DND-41 (cell line): Measurements from ENCODE around the gene PPP1R13L.

ENCODE experiments used
- ATAC-seq: fragments of 200-7000 bp; cut with Tn5 transposase; 3 replicates; pipeline ENCODE4 v1.9.1; 2021; ENCODE audit warnings: low read depth; ENCODE audit not compliant: insufficient read depth
- DNase-seq: peaks from one replicate; pipeline ENCODE4 v3.0.0-alpha.2; 2020
- H2AFZ ChIP-seq: 2 replicates; pipeline ENCODE4 v1.6.0; 2012; ENCODE audit warnings: low read depth, low read length
- H3K27ac ChIP-seq: 2 replicates; pipeline ENCODE4 v1.5.1; 2012; ENCODE audit warnings: low read length, inconsistent platforms
- H3K27me3 ChIP-seq: fragments of 200-600 bp; sonication (generic); 2 replicates; pipeline ENCODE4 v1.6.0; 2012; ENCODE audit warnings: low read length, mild to moderate bottlenecking, inconsistent platforms; ENCODE audit not compliant: insufficient read depth, poor library complexity
- H3K36me3 ChIP-seq: 2 replicates; pipeline ENCODE4 v1.5.1; 2012; ENCODE audit warnings: low read length, inconsistent platforms; ENCODE audit not compliant: insufficient read depth
- H3K4me1 ChIP-seq: 2 replicates; pipeline ENCODE4 v1.5.1; 2012; ENCODE audit warnings: mild to moderate bottlenecking, low read length; ENCODE audit not compliant: insufficient read depth
- H3K4me2 ChIP-seq: 2 replicates; pipeline ENCODE4 v1.6.0; 2012; ENCODE audit warnings: mild to moderate bottlenecking, moderate library complexity, low read length, inconsistent platforms; ENCODE audit not compliant: insufficient read depth
- H3K4me3 ChIP-seq, 2 experiments: fragments of 200-600 bp in 1 of 2; shearing (Covaris generic) in 1 of 2; 2 replicates each; pipeline ENCODE4 v1.5.1; 2012 to 2016; ENCODE audit warnings: inconsistent platforms in 2 of 2, low read length in 2 of 2, mild to moderate bottlenecking in 2 of 2, low read depth in 1 of 2, moderate library complexity in 1 of 2
- H3K79me2 ChIP-seq: 2 replicates; pipeline ENCODE4 v1.6.0; 2012; ENCODE audit warnings: low read length, inconsistent platforms; ENCODE audit not compliant: insufficient read depth
- H3K9ac ChIP-seq: 2 replicates; pipeline ENCODE4 v1.6.0; 2012; ENCODE audit warnings: low read depth, mild to moderate bottlenecking, inconsistent platforms, low read length, moderate library complexity
- H3K9me3 ChIP-seq: 2 replicates; pipeline ENCODE4 v1.5.1; 2012; ENCODE audit warnings: low read length, moderate library complexity, mild to moderate bottlenecking, inconsistent platforms; ENCODE audit not compliant: insufficient read depth, severe bottlenecking
- H4K20me1 ChIP-seq: 2 replicates; pipeline ENCODE4 v1.6.0; 2012; ENCODE audit warnings: low read length; ENCODE audit not compliant: insufficient read depth
- EZH2 ChIP-seq: IDR thresholded peaks from 3 replicates; pipeline ENCODE4 v1.6.1; 2012; ENCODE audit warnings: borderline replicate concordance, low read depth, mild to moderate bottlenecking, moderate library complexity, low read length, inconsistent platforms; ENCODE audit not compliant: severe bottlenecking
- TF ChIP-seq, protein P1 (sequence below): IDR thresholded peaks from 2 replicates; pipeline ENCODE4 v1.5.1; 2012; ENCODE audit warnings: borderline replicate concordance, low read length, moderate library complexity, mild to moderate bottlenecking; ENCODE audit not compliant: poor library complexity, severe bottlenecking; ENCODE audit errors: extremely low read depth

PPP1R13L gene

DNA sequence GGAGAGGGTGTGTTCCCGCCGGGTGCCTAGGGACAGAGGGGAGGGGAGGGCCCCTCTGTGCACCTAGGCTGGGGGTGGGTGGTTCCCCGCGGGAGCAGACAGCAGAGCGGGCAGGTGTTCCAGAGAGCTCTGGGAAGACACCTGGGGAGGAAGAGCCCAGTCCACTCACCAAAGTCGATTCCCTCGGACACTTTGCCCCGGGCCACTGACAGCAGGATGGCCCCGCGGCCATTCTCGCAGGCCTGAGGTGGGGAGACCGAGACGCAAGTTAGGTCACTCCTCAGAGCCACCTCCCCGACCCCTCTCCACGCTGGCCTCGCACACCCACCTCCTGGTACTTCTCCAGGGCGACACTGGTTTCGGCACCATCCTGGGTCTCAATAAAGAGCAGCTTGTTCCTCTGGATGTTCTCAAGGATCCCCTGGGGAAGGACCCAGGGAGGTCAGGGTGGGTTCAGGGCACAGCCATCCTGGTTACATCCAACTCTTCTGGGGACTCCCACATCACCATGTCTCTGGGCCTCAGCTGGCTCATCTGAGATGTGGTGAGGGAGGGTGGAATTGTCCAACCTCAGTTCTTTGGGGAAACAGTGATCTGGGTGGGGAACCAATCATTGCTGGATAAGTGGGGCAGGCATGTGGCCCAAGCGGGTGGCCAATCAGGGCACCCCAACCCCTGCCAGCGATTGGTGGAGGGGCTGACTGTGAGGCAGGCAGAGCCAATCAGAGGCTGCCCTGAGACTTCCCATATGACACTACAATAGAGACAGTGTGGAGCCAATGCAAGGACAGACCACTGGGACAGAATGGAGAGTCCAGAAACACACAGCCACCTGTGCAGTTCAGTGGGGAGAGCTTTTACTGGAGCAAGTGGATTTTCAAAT lies 51.7 kb downstream of the PPP1R13L start:
- no peaks in the 10 kb centered on the region for H3K4me1 ChIP-seq
- TF ChIP-seq, protein P1, sequence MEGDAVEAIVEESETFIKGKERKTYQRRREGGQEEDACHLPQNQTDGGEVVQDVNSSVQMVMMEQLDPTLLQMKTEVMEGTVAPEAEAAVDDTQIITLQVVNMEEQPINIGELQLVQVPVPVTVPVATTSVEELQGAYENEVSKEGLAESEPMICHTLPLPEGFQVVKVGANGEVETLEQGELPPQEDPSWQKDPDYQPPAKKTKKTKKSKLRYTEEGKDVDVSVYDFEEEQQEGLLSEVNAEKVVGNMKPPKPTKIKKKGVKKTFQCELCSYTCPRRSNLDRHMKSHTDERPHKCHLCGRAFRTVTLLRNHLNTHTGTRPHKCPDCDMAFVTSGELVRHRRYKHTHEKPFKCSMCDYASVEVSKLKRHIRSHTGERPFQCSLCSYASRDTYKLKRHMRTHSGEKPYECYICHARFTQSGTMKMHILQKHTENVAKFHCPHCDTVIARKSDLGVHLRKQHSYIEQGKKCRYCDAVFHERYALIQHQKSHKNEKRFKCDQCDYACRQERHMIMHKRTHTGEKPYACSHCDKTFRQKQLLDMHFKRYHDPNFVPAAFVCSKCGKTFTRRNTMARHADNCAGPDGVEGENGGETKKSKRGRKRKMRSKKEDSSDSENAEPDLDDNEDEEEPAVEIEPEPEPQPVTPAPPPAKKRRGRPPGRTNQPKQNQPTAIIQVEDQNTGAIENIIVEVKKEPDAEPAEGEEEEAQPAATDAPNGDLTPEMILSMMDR, result no peak
- TF ChIP-seq EZH2, result no peak
- 0 out of 2 replicates have a peak, but pooled peaks cover 3% of the 10 kb centered on the region for H4K20me1 ChIP-seq
- H3K9ac ChIP-seq, result no peak overlapping the region
- H3K4me2 ChIP-seq, result no peak overlapping the region
- no peaks in the 10 kb centered on the region for H3K9me3 ChIP-seq
- H2AFZ ChIP-seq, result no peak overlapping the region
- H3K4me3 ChIP-seq, result no peak overlapping the region
- no peak overlapping the region for H3K27ac ChIP-seq
- peaks cover 71% of the 10 kb centered on the region for H3K36me3 ChIP-seq
- H3K27me3 ChIP-seq, result no peaks in the 10 kb centered on the region
- ATAC-seq, result no peak
- no peak for DNase-seq
- no peaks in the 10 kb centered on the region for H3K79me2 ChIP-seq

DNA sequence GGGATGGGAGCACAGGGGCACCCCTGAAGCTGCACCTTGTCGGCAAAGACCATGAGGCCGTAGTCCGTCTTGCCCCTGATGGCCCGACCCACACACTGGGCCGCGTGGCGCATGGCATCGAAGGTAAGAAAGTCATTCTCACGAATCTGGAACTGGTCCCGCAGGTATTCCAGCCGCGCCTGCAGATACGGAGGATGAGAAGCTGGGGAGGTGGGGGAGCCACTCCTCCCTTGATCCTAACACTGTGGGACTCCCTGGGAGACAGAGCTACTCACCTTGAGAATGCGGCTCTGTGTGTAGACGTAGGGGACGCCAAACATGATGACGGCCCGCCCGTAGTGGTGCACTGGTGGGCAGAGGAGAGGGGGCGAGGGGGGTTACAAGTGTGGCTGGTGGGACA lies 52.4 kb downstream of the PPP1R13L start:
- H3K4me3 ChIP-seq, result no peak overlapping the region
- no peaks in the 10 kb centered on the region for H3K27me3 ChIP-seq
- H3K9ac ChIP-seq, result no peak overlapping the region
- H3K79me2 ChIP-seq, result no peaks in the 10 kb centered on the region
- ATAC-seq, result no peak
- H3K4me2 ChIP-seq, result no peak overlapping the region
- no peak overlapping the region for H3K27ac ChIP-seq
- no peak for DNase-seq
- H2AFZ ChIP-seq, result no peak overlapping the region
- peaks cover 67% of the 10 kb centered on the region for H3K36me3 ChIP-seq
- H4K20me1 ChIP-seq, result 0 out of 2 replicates have a peak, but pooled peaks cover 3% of the 10 kb centered on the region
- H3K9me3 ChIP-seq, result no peaks in the 10 kb centered on the region
- TF ChIP-seq, protein P1, result no peak
- no peak for TF ChIP-seq EZH2
- H3K4me1 ChIP-seq, result no peaks in the 10 kb centered on the region

DNA sequence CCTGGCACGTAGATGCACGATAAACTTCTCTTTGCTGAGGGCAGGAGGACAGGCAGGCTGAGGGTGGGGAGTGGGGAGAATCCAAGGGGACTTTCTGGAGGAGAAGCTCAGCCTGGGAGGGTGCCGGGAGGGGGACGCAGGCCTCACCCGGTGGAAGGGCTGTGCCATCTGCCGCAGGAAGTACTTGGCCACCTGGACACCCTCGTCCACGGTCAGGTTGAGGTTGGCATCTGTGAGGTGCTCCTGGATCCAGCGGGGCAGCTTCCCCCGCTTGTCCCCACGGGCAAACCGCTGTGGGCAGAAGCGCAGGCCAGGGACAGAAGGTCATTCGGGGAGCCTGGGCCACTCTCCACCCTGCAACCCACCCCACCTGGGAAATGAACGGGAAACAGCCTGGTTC lies 52.8 kb downstream of the PPP1R13L start:
- Histone ChIP-seq H3K4me1 (no peaks in the 10 kb centered on the region), H4K20me1 (no peaks in the 10 kb centered on the region), H3K79me2 (no peaks in the 10 kb centered on the region), H3K27me3 (no peaks in the 10 kb centered on the region), H2AFZ (no peak overlapping the region), H3K27ac (no peak overlapping the region), H3K9ac (no peak overlapping the region), H3K4me2 (no peak overlapping the region), H3K4me3 (no peak overlapping the region), H3K9me3 (no peaks in the 10 kb centered on the region), H3K36me3 (peaks cover 63% of the 10 kb centered on the region)
- ATAC-seq (no peak), DNase-seq (no peak)
- TF ChIP-seq EZH2, result no peak
- TF ChIP-seq, protein P1, result no peak
